Measurements from ENCODE around the gene DRD2. TPM values are rescaled to one million over a fixed set of nuclear protein-coding genes. Genes with fewer than 3 reads are reported as not detected.

DRD2 gene
- total and polyA plus RNA-seq, 2 of the 13 experiments (the other 11 are each of a cell fraction or from before 2014, with no cell fraction given) = not detected

GRCh38 chr11:113398669-113399430, 76.3 kb downstream of the DRD2 start:
- ATAC-seq (no peak), DNase-seq (ENCODE audit: low spot score) (no peak), FAIRE-seq (no peak)
- 18% methylated on average over 15 of the region's 24 CpGs for WGBS (ENCODE audit: low lambda C conversion rate)
- Histone ChIP-seq H3K9me3 (ENCODE audit: low read length) (no peaks in the 10 kb centered on the region), H3K4me1 (ENCODE audit: insufficient read depth, low read length) (no peaks in the 10 kb centered on the region), H3K36me3 (replicated peaks in 1 of 2; ENCODE audit: control insufficient read depth in 1 of 2, insufficient read depth in 2 of 2, low read length in 2 of 2) (no peaks in the 10 kb centered on the region), H3K27me3 (ENCODE audit: control insufficient read depth in 1 of 2, insufficient read depth in 2 of 2, low read length in 2 of 2) (peaks cover 4 to 15% of the 10 kb centered on the region in 2 experiments; a peak in 4 of 5 replicates), H3K4me2 (ENCODE audit: low read depth, low read length) (no peak overlapping the region), H3K79me2 (ENCODE audit: insufficient read depth, low read length) (no peaks in the 10 kb centered on the region), H4K20me1 (ENCODE audit: insufficient read depth, low read length) (no peaks in the 10 kb centered on the region), H2AFZ (ENCODE audit: low read length) (no peak overlapping the region), H3K9ac (ENCODE audit: insufficient read depth, low read depth, low read length) (no peak overlapping the region), H3K27ac (ENCODE audit: extremely low read length, insufficient read depth, low read length) (no peak overlapping the region), H3K4me3 (replicated peaks in 1 of 3; ENCODE audit: insufficient read depth in 1 of 3, low read depth in 2 of 3, low read length in 3 of 3) (no peak overlapping the region)
- ChIA-PET CTCF (ENCODE audit: low intra/inter-chr PET ratio, low total read pairs) (no interaction called here), POLR2A (no interaction called here)
- BruUV-seq (replicated peaks) = no TSS peak
- intact Hi-C loops (cut with micrococcal nuclease; ENCODE audit: unreplicated experiment) = no loop called here
- in situ Hi-C loops (cut with HindIII; ENCODE audit: extremely low pct_ligation_motif_present, low pct_unique_long_range_greater_than_20kb) = no loop called here
- TF ChIP-seq, protein P1, sequence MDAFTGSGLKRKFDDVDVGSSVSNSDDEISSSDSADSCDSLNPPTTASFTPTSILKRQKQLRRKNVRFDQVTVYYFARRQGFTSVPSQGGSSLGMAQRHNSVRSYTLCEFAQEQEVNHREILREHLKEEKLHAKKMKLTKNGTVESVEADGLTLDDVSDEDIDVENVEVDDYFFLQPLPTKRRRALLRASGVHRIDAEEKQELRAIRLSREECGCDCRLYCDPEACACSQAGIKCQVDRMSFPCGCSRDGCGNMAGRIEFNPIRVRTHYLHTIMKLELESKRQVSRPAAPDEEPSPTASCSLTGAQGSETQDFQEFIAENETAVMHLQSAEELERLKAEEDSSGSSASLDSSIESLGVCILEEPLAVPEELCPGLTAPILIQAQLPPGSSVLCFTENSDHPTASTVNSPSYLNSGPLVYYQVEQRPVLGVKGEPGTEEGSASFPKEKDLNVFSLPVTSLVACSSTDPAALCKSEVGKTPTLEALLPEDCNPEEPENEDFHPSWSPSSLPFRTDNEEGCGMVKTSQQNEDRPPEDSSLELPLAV (CRISPR knock-in tag; conservative IDR thresholded peaks at IDR 0.05; ENCODE audit: low read depth) = no peak
- no peak for TF ChIP-seq SRSF9 (IDR thresholded peaks at IDR 0.05; ENCODE audit: borderline replicate concordance, insufficient read depth, low read depth, low read length, poor library complexity, severe bottlenecking)

DNA sequence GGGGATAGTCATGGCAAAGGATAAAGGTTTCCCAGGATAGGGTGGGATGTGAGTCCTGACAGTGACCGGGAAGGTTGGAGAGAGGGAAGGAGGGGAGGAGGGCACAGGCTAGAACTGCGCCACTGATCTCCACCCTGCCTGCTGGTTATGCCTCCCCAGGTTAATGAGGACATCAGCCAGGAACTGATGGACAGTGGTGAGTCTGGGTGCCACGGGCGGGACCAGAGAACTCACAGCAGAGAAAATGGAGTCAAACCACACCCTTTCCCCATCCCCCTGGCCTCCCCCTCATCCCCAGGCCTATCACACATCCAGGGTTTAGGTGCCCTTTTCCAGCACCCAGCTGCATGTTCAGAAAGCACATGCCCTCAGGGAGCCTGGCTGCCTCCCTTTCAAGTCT, 77.4 kb downstream of the DRD2 start:
- ChIA-PET CTCF (ENCODE audit: low intra/inter-chr PET ratio, low total read pairs) (no interaction called here), POLR2A (no interaction called here)
- no peak for ATAC-seq
- no peak overlapping the region for H2AFZ ChIP-seq (ENCODE audit: low read length)
- H4K20me1 ChIP-seq (ENCODE audit: insufficient read depth, low read length) = no peaks in the 10 kb centered on the region
- H3K4me2 ChIP-seq (ENCODE audit: low read depth, low read length) = no peak overlapping the region
- 24% methylated on average over 2 of the region's 4 CpGs for WGBS (ENCODE audit: low lambda C conversion rate)
- H3K27me3 ChIP-seq (ENCODE audit: control insufficient read depth in 1 of 2, insufficient read depth in 2 of 2, low read length in 2 of 2) = peaks cover 2 to 15% of the 10 kb centered on the region in 2 experiments; a peak in 4 of 5 replicates
- BruUV-seq (replicated peaks) = no TSS peak
- H3K9me3 ChIP-seq (ENCODE audit: low read length) = no peaks in the 10 kb centered on the region
- TF ChIP-seq SNAPC4 (CRISPR knock-in tag; IDR thresholded peaks at IDR 0.05) = no peak
- no peak for TF ChIP-seq ZNF280D (CRISPR knock-in tag; IDR thresholded peaks at IDR 0.05)
- no peak for TF ChIP-seq MAX (IDR thresholded peaks at IDR 0.05)
- no peak overlapping the region for H3K27ac ChIP-seq (ENCODE audit: extremely low read length, insufficient read depth, low read length)
- in situ Hi-C loops (cut with HindIII; ENCODE audit: extremely low pct_ligation_motif_present, low pct_unique_long_range_greater_than_20kb) (no loop called here), intact Hi-C loops (cut with micrococcal nuclease; ENCODE audit: unreplicated experiment) (no loop called here)
- H3K36me3 ChIP-seq (replicated peaks in 1 of 2; ENCODE audit: control insufficient read depth in 1 of 2, insufficient read depth in 2 of 2, low read length in 2 of 2) = no peaks in the 10 kb centered on the region
- no peak overlapping the region for H3K4me3 ChIP-seq (replicated peaks in 1 of 3; ENCODE audit: insufficient read depth in 1 of 3, low read depth in 2 of 3, low read length in 3 of 3)
- no peak for FAIRE-seq
- H3K4me1 ChIP-seq (ENCODE audit: insufficient read depth, low read length) = no peaks in the 10 kb centered on the region
- no peaks in the 10 kb centered on the region for H3K79me2 ChIP-seq (ENCODE audit: insufficient read depth, low read length)
- no peak overlapping the region for H3K9ac ChIP-seq (ENCODE audit: insufficient read depth, low read depth, low read length)
- DNase-seq (ENCODE audit: low spot score) = no peak
